GM21367 (cell line): ENCODE data around the gene DBN1.
A peak's percentile ranks its signal among the peaks of the same experiment; 100 is the strongest.

Experiments used
- ATAC-seq: cut with Tn5 transposase; IDR thresholded peaks from one replicate; pipeline ENCODE4 v1.9.1; 2021; ENCODE audit not compliant: unreplicated experiment

DBN1 gene

GRCh38 chr5:177473443-177474001 lies at the start of gene DBN1:
Gene DBN1, minus strand, starts transcription at chr5:177473634. Its CDS starts 113 bp downstream, at chr5:177473521.
- no peak for ATAC-seq

DNA sequence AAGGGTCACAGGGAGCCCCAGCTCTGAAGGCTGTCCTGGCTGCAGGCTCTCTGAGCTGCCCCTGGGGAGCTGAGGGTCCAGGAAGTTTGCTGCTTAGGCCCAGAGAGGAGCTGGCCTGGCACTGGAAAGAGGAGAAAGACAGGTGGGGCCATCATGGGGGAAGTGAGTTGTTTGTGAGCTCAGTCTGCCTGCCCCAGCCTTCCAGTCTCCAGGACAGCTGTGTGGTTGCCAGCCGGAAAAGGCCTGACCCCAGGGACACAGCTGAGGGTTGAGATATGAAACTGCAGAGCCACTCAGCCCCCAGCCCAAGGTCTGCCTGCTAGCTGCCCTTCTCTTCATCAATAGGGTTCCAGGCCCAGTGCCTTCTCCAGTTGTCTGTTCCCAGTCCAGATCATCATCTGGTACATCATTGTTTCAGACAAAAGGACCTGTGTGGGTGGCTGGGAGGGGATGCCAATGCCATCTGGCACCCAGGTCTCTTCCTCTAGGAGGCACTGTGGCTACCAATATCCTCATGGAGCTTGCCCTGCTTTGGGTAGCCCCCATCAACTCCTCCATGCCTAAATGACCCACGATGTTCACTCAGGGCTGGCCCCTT lies 47.6 kb upstream of the DBN1 start:
- no peak for ATAC-seq

GRCh38 chr5:177520271-177520670 lies 46.8 kb upstream of the DBN1 start:
- ATAC-seq: no peak

DNA sequence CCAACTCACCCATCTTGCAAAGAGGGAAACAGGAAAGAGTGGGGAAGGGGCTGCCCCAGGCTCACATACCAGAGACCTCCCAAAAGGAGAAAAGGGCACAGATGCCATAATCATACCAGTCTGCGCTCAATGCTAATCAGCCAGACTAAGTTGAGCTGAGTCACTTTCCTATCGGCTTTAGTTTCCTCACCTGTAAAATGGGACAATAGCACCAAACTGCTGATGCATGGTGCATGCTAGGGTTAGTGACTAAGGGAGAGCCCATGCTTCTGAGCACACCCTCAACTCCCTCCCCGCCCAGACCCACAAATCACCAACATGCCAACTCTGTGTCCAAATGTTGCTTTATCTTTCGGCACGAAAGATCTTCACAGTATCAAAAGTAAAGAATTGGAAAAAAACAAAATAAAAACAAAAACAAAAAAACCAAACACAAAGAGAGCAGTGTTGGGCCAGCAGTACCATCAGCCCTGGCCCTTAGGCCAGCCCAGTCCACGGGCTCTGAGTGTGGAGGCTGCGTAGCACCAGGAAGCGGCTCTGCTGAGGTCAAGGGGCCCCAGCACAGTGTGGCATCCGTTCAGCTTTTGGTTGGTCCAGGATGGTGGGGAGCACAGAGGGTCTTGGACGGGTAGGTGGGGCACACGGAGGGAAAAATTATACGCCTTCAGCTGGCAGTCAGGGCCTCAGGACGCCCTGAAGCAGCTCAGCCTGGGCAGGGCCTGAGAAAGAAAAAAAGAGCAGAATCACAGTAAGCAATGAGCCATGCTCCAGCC lies 46.2 kb upstream of the DBN1 start:
- no peak for ATAC-seq

DNA sequence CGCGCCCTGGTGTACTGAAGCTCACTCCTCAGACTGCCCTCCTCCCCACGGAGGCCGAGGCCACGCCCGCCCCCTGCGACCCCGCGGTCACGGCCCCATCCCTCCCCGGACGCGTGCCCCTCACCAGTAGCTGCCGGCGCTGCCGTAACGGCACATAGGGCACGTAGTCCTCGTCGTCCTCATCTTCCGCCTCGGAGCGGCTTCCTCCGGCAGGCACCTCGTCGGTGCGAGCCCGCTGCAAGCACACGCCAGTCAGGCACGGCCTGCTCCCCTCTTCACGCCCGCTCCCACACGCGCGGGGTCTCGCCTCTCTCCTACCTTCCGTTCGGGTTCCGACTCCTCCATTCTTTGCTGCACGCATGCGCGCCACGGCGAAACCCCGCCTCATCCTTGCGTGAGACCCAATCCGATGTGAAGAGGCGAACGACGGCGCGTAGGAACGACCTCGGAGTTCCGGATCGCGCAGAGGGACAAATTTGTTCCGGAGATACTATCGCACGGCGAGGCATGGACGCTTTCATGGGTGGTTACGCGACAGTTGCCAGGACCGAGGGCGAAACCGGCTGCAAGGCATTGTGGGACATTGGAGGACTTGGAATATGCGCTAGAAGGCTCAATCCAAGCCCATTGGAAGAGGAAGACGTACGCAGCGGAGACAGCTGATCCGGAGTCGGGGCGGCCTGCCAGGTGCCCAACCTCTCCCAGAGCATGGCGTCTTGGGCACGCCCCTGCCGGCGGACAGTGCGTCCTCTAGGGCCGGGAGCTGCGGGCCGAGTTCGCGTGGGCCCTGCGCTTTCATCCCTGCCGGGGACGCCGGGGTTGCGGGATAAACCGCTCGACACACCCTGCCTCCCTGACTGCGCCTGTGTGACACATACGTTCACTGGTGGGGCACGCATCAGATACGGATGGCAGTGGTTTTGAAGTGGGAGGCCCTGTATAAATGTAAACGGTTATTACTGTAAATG lies 43.5 kb upstream of the DBN1 start, which contains the start of gene DDX41:
Gene DDX41 (minus strand): TSS at position 361 of the 968 bp plus-strand sequence. CDS start 16 bp downstream, at position 345.
- ATAC-seq: peak; percentile 73

DNA sequence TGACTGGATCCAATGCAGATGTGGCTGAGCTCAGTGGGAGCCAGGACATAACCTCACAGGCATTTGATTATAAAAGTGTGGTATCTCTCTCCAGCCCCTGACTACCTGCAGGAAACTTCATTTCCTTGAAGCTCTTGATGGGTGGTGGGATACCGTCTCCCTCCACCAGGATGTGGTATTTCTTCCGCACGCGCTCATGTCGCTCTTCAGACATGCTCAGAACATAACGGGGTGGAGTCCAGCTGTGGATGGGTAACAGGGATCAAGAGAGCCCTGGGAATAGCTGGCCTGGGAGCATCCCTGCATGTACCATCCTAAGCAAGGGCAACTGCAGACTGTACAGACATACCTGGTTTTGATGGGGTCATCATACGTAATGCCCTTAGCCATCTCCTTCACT lies 42.1 kb upstream of the DBN1 start:
- no peak for ATAC-seq

DNA sequence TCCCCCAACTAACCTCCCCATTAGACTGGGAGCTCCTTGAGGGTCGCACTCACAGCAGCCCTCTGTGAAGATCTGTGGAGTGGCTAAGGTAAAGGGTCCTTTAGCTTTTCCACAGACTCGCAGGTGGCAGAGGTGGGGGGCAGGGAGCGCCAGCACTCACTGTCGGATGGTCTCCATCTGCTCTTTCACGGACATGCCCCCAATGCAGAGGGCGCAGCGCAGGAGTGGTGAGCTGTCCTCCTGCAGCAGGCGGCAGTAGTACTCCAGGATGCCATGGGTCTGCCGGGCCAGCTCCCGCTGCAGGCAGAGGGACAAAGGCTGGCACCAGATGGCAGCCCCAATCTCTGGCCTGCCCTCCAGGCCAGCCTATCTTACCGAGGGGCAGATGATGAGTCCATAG lies 41.1 kb upstream of the DBN1 start:
- ATAC-seq: no peak

DNA sequence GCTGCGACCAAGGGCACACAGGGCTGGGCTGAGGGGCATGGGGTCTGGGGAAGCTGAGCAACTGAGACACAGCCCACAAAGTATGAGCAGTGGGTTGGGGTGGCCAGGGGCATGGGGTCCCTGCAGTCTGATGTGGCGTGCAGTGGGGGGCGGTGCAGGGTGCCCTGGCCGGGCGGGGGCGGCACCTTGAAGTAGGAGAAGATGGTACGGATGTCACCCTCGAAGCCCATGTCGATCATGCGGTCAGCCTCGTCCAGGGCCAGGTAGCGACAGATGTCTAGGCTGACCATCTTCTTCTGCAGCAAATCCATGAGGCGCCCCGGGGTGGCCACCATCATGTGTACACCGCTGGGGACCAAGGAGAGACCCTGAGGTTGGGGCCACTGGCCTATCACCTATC lies 40.1 kb upstream of the DBN1 start:
- ATAC-seq: no peak

- no peak for ATAC-seq
These were observed 39.4 kb upstream of the DBN1 start for GRCh38 chr5:177512736-177513380.

- no peak for ATAC-seq
These were observed 38.6 kb upstream of the DBN1 start for GRCh38 chr5:177511796-177512675.

DNA sequence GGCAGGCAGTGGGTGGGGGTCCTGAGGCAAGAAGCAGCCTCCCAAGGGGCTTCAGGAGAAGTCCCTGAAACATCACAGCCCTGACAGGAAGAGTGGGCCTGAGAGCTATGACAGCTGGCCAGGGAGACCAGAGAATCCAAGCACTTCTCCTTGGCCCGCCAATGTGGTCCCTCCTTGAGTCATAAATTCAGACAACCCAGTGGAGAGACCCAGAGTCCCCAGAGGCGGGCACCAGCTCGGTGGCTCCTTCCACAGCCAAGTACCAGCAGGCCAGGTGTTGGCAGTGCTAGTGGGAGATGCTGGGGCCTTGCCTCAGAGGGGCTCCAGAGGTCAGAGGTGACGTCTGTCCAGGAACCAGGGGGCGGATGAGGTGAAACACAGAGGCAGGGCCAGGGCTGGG lies 37.7 kb upstream of the DBN1 start:
- ATAC-seq: no peak

GRCh38 chr5:177510567-177511053 lies 37.2 kb upstream of the DBN1 start:
- peak; percentile 34 for ATAC-seq

DNA sequence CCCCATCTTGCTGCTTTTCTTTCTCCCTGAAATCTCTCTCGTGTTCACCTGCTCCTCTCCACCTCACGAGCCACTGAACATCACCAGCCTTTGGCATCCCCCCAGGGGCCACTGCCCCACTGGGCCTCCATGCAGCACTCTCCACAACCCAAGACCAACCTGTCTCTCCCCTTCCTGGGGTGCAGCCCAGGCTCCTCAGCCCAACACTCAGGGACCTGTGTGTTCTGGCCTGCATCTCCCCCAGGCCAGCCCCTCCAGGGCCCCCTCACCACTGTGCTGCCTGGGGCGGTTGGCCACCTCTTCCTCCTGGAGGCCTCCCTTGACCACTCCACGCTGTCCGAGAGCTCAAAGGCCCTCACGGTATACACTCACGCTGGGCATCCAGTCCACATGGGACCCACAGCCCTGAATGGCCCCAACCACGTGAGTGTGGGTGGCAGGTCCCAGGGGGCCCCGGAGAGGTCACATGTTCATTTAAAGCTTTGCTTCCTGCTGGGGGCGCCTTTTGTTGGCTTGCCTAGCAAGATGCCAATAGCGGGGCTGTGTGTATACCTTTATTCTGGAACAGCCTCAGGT lies 36.6 kb upstream of the DBN1 start:
- peak; percentile 36 for ATAC-seq

- no peak for ATAC-seq
These were observed 36.0 kb upstream of the DBN1 start, which contains the start of gene DOK3 for GRCh38 chr5:177509381-177509951. Gene DOK3, minus strand, starts transcription at chr5:177509826. Its CDS starts 286 bp downstream, at chr5:177509540.

DNA sequence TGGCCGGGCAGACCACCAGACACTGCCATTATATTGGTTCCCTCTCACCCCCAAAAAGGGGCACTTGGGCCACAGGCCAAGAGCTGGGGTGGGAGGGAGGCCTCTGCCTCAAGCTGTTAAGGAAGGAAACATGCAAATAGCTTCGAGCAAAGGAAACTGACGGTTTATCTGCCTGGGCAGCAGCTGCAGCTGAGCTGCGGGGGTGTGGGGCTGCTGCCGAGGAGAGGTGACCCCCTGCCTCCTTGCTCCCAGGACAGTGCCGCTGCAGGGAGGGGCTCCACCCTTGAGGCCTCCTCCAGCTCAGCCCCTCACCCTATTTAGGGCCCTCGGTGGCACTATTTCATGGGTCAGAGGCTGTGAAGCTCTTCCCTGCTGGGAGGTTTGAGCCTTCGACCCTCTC lies 35.4 kb upstream of the DBN1 start:
- ATAC-seq: no peak

- ATAC-seq: no peak
These were observed 34.8 kb upstream of the DBN1 start for GRCh38 chr5:177508221-177508611.

- no peak for ATAC-seq
These were observed 34.3 kb upstream of the DBN1 start for GRCh38 chr5:177507596-177508220.

DNA sequence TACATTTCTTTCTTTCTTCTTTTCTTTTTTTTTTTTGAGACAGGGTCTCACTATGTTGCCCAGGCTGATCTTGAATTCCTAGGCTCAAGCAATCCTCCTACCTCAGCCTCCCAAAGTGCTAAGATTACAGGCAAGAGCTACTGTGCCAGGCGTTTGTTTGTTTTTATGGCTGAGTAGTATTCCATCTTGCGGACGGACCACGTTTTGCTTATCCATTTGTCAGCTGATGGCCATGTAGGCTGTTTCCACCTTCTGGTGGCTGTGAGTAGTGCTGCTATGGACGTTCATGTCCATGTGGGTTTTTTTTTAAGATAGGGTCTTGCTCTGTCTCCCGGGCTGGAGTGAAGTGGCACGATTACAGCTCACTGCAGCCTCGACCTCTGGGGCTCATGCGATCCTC lies 33.7 kb upstream of the DBN1 start:
- no peak for ATAC-seq
